Embryonic facial prominence (tissue), 1 donor: ENCODE results near the gene TMEM178B.

Experiments used
- DNase-seq: peaks from one replicate; pipeline ENCODE4 v3.0.0-alpha.2; 2016; ENCODE audit errors: extremely low spot score

Gene TMEM178B

DNA sequence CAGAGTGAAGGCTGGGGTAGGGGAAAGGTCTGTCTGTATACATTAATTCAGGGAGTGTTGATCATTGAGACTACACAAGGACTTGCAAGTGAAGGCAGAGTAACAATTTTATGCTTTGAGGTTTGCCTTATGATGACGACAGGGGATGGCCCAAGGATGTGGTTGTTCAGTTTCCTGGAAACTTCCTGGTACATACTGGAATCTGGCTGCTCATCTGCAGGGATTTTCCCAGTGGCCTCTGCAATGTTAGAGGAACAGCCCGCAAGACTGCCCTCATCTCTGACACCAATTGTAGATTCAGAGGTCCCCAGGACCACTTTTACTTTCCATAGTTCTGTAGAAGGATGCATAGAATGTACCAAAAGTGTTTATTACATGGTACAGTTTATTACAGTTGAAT lies 189.6 kb downstream of the TMEM178B start:
- no peak for DNase-seq

DNA sequence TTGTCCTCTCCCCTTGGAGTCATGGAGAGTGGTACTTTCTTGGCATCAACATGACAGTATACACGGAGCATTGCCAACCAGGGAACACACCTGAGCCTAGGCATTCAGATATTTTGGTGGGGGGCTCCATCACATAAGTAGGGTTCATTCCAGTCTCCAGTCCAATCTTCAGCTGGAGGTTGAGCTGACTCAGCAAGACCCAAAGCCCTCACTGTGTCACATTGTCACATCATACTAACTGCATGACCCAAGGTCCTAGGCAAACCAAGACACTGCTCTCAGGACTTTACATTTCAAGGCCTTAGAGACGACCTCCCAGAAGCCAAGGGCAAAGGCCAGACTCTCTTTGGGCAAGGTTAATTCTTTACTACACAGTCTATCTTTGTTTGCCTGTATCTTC lies 190.1 kb downstream of the TMEM178B start:
- DNase-seq = no peak

DNA sequence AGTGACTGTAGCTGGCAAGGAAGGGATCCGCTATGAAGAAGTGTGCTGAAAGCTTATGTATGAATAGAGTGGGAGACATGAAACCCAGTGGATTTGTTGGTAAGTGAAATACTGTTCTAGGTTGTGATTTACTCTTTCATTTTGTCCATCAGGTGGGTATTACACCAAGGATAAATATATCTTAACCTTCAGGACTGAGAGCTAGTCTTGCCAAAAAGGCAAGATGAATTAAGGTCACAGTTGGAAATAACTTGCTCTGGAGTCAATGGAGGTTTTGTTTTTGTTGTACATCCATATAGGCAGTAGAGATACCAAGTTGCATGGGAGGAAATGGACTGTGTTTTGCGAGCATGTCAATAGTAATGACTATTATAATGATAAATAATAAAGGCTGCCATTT lies 190.6 kb downstream of the TMEM178B start:
- no peak for DNase-seq

DNA sequence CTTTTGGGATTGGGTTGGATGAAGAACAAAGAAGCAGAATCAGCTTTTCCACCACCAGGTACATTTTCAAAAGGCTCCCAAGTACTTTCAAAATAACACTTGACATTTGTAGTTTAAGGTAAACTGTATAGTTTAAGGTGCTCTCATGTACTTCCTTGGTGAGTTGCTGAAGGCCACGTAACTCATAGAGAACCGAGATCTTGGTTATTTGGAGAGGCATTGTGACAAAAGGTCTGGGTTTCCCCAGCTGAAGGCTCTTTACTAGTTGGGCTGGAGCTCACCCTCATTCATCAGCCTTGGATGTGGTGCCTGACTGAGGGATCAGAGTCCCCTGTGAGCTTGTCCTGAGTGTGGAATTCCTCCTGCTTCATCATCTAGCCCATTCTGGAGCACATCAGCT lies 191.8 kb downstream of the TMEM178B start:
- no peak for DNase-seq

DNA sequence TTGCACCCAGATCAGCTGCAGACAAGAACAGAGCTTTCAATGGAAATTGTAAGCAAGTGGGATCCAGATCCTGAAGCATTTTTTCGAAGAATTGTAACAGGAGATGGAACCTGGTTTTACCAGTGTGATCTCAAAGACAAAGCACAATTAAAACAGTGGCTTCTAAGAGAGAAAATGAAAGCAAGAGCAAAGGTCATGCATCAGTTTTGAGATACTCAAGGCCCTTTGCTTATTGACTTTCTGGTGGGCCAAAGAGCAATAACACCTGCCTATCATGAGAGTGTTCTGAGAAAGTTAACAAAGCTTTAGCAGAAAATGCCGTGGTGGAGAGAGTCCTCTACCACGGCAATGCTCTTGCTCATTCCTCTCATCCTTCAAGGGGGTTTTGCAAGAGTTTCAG lies 194.8 kb downstream of the TMEM178B start:
- no peak for DNase-seq

DNA sequence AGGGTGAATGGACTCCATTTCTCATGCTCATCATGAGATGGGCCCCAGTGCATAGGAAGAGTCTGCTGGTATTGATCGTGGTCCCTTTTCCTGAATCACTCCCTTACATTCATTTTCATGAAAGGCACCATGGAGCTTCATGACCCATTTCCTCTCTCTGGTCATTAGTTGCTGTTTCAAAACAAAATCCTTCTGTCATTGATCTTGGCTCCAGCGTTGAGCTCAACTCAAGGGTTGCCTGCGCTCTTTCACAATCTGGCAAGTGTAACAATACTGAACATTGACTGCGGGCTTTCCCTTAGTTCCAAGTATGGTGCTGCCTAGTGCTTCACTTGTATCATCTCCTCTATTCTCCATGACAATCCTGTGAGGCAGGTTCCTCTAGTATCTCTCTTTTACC lies 197.6 kb downstream of the TMEM178B start:
- no peak for DNase-seq

DNA sequence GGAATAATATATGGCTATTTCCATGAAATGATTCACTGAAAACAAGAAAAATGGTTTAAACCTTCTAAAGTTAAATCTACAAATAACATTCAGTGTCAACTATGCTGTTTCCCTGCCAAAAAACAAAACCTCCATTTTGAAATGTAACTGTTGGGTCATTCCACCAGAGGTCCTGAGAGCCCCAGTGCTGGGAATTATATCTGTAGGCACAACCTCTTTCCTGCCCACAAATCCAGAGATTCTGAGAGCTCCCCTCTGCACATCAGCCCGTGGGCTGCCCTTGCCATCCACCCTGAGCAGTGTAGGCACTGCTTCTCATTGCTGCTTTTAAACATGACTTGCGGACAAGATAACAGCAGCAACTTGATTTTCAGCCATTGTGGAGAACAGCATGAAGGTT lies 198.6 kb downstream of the TMEM178B start:
- no peak for DNase-seq

DNA sequence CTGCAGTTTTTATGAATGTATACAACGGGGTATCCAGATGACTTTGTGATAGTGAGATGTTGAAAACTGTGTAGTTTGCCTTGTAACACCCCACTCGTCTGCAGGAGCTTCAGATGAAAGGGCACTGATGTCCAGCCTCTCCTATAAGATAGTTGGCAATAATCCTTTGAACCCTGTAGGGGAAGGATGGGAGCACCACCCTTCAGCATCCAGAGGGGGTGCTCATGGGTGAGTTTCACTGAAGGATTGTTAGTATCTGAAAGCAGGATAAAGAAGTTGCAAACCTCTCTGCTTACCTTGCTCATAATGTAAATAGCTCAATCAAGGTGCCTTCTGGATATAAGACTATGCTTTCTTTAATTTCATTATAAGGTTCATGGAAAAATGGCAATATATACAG lies 201.5 kb downstream of the TMEM178B start:
- DNase-seq = no peak

DNA sequence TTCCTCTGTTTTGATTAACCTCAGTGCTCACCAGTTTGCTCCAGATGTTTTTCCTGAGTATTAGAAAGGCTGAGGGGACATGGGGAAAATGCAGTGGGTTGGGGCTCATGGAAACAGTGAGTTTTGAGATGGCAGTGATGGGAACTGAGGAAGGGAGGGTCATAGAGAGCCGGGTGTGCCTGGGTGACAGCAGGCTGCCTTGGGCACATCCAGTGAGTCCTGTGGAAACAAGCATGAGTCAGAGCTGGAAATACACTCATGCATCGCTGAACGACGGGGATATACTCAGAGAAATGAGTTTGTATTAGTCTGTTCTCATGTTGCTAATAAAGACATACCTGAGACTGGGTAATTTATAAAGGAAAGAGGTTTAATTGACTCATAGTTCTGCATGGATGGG lies 202.2 kb downstream of the TMEM178B start:
- no peak for DNase-seq

DNA sequence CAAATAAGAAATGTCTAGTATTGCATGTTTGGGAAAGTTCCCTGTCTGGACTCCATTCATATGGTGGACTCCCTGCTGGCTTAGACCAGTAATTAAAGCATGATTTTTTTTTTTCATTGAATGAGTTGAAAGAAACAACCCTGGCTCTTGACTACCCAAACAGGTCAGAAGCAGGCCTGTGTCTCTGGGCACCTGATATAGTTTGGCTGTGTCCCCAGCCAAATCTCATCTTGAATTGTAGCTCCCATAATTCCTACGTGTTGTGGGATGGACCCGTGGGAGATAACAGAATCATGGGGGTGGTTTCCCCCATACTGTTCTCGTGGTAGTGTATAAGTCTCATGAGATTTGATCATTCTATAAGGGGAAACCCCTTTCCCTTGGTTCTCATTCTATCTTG lies 206.2 kb downstream of the TMEM178B start:
- DNase-seq = no peak

DNA sequence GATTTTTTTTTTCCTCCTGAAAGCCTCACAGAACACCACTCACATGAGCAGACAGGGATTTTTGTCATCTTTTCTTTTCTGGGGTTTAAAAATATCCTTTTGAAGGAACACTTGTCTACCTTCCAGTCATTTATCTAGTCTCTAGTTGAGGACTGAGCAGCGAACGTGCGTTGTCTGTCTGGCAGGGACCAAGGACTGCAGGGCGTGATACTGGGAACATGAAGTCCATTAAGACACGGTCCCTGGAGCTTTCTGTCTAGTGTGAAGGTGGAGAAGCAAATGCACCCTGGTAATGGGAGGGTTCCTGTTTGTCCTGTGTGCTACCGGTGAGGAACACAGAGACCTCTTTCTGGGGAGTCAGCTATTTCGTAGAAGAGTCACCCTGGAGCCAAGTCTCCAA lies 207.4 kb downstream of the TMEM178B start:
- DNase-seq = no peak

DNA sequence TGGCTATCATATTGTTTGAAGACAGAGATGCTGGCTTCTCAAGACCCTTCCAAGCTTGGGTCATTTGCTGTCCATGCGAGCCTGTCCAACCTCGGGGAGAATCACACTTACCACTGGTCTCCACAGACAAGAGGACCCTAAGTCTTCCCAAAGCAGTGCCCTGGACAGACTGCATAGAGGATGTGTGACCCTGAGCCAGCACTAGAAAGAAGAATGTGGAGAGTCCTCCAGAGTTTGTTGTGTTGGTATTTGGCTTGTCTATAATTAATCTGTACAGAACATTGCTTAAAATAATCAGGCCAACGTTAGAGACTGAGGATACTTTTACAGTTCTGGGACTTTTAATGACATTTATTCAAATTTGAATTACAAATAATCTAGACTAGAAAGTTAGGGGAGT lies 212.7 kb downstream of the TMEM178B start:
- no peak for DNase-seq

DNA sequence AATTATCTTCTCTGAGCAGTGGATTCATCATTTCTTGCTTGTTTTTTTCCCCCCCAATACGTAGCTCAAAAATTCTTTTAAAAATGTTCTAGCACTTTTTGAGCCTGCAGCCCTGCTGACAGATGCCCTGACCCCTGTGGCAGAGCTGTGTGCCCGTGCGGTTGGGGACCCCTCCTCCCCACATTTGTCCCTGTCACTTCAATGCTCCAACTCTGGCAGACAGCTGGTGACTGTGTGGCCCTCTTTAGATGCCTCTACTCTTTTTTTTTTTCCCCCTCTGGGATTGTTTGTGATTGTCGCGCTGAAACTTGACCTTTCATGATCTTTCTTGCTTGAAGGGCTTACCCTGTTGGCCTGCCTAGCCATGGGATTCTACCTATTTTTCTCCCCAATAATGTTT lies 214.1 kb downstream of the TMEM178B start:
- no peak for DNase-seq

DNA sequence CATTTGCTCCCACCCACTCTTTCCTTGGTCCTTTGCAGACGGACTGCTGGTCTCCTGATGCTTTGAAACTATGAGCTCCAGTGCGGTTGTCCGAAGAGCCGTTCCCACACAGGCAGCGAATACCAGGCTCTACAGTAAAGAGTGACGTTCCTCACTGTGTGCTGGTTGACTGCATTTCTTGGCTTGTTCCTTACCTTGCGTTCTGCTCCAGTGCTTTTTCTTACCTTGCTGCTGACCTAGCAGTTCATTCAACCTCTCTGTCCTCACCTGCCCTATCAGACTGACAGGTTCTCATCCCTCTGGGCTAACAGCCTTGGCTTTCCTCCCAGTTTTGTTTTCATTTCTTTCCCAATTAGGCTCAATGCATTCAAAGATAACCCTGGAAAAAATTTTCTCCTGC lies 214.8 kb downstream of the TMEM178B start:
- DNase-seq = no peak

DNA sequence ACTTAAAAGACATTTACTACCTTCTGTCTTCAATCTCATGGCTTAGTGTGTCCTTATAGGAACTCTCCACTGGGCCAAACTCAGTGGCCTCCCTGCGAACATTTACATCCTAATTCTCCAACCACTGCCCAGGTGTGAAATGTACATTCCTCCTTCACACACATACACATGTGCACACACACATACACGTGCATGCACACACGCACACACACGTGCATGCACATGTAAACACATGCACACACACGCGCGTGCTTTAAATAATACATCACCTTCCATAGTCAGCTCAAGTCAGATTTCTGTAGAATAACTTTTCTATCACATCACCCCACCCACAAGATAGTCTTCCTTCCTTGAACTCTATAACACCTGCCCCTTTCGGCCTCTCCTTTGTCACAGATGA lies 216.5 kb downstream of the TMEM178B start:
- DNase-seq = no peak

DNA sequence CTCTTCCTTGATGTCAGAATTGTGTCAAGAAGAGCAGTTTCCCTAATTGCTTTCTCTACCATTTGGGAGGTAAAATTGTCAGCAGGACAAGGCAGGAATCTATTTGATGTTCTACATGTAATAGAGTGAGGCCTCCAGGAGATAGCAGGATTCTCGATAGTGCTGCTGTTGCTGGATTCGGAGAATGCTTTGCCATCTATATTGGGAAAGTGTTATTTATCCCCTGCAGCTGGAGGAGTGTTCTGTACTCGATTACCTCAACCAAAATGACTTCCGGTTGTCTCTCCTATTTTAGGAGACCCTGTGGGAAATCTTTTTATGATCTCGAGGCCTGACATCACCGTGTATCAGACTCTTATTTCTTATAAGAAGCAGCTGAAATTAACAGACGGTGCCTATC lies 217.1 kb downstream of the TMEM178B start:
- DNase-seq = no peak

DNA sequence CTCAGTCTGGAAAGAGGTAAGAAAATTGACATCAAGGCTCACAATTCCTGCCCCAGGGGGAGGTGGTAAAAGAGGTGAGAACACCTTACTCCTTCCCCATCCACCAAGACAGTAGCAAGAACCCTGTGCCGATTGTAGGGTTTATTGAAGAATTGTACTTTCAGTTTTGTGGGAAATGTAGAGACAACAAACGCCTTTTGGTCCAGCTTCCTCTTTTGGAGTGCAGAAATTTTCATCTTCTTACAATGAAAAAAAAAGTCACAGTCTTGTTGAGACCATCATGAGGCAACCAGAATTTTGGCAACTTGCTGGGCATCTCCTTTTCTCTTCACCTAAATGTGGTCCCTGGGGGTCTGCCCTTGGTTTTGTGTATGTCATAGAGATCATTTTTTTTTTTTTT lies 217.7 kb downstream of the TMEM178B start:
- no peak for DNase-seq

DNA sequence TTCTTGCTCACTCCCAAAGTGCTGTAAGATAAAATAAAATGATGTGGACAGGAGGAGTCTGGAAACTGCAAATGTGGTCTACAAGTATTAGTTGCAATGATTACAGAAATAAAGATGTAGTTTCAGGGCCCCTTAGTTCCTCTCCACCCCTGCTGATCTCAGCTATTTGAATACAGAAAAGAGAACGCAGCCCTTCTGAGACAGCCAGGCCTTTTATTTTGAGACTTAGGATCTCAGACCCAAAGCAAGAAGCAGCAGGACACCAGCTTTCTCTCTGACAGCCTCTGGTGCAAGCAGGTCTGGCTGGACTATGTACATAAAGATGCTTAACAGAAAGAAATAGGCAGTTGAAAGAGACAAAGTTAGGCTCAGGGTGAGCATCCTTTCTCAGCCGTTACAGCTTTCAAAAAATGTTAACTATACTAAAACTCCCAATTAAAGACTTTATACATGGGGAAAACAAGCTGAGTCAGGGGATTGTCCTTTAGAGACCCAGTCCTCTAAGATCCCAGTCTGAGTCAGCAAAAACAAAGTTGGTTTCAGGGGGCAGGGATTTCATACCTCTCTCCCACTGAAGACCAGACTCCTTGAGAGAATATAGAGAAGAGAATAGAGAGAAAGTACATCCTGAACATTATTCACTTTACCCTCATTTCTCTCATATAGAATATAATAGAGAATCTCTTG lies 220.4 kb downstream of the TMEM178B start:
- no peak for DNase-seq

DNA sequence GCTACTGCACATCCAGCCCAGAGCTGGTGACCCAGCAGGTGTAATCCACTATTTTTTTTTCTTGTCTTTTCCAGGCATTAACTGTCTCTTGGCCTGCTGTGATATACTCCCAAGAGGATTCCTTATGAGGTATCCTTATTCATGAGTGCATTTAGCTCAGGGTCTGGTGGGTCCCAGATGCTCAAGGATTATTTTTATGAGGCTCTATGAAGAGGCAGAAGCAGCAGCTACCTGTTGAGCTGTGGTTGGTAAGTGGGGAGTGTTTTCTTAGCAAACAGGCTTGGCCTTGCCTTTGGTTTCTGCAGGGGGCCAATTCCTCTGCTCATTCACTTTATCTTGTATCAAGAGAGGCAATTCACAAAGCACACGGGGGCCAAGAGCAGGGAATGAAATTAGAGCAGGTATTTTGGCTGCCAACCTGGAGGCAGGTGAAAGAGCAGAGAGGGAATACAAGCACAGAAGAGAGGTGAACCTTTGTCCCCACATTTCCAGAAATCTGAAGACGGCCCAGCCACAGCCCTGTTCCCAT lies 221.6 kb downstream of the TMEM178B start:
- no peak for DNase-seq

DNA sequence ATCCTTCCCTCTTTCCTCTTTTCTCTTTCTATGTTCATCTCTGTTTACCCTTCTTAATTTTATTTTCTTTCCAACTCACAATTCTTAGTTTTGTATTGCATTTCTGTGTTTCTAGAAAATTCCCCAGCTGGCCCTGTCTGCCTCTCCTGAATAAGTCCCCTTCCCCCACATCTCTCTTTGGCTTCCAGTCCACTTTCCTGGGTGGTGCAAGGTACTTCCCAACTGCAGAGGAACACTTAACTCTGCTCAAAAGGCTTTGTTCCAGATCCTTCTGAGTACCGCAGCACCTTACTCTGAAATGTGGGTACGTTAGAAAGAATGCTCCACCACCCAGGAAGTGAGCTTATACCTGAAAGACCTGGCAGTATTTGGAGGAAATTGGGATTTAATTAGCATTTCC lies 227.0 kb downstream of the TMEM178B start:
- DNase-seq = no peak

DNA sequence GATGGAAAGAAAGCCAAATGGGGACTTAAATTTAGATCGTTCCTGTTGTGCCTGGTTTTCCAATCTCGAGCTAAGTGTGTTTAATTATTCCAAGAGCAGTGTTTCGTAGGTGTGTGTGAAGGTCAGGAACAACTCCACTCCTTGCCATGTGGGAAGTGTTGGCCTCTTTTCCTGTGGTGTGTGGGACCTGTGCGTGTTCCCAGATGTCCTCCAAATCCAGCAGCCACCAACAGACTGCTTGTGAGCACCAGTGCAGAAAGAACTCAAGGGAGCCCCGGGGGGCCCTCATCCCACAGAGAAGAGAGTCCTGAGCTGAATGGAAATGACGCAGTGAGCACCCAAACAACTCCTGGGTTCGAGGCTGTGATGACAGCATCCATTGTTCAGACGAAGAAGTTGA lies 227.7 kb downstream of the TMEM178B start:
- DNase-seq = no peak

DNA sequence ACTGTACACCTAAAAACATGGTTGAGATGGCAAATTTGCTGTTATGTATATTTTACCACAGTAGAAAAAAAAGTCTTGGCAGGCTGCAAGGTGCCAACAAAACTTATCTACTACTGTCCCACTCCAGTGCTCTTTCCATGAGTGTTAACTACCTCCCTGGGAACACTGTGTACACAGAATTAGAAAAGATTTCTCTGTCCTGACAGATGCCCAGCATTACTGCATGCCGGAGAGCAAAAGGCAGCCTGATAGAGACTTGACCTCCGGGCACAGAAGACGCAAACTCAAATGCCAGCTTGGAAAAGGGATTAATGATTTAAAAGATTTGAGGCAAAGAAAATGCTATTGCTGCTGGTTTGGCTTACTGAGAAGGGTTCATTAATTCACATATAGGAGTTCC lies 228.8 kb downstream of the TMEM178B start:
- no peak for DNase-seq

DNA sequence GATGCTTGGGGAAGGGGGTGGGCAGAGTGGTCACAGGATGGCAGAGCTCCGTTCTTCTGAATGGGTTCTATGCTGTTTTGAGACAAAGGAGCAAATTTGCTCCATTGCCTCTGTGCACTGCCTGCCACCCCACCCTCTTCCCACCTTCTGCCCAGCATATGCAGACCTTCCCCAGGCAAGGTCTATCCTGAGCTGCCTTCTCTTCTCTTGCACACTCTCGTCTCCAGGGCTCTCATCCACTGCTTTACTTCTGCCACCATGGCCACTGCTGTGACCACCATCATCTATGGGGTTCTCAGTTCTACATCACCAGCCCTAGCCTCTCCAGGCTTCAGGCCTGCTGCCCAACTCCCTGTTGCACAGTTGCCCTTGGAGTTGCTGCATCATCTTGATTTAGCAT lies 230.4 kb downstream of the TMEM178B start:
- no peak for DNase-seq

DNA sequence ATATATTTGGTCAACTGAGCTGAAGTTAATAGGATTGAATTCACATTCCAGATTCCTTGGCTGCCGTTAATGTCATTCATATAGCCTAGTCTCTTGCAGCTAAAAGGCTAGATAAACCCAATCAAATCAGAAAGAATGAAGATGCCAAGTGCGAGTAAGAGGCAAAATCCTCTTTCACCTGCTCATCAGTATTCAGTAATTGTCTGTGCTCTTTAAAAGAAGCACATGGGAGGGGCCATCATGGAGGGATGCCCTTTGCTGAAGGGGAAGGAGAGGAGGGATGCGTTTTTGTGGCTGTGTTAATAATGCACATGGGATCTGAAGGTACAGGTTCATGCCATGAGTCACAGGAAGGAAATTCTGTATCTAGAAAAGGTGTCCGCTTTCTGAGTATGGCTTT lies 232.2 kb downstream of the TMEM178B start:
- DNase-seq = no peak
